ENCODE results near the gene FABP2.
"Not testable (repeated sequence)": the region's sequence is repeated elsewhere in the genome, so short reads cannot be mapped to it uniquely, and the experiment has no call there.

FABP2 gene

GRCh38 chr4:119300101-119300978 is 21.6 kb downstream of the FABP2 start:
- Histone ChIP-seq H3K4me3 (peak overlapping the region; percentile 70), H3K27me3 (ENCODE audit: low read depth) (no peaks in the 10 kb centered on the region), H3K36me3 (replicated peaks) (peaks cover 22% of the 10 kb centered on the region), H3K4me1 (peaks cover 11% of the 10 kb centered on the region), H3K9me3 (no peaks in the 10 kb centered on the region)
- DNase-seq (ENCODE audit: low spot score in 2 of 2): peak; percentile 88 to 94
- in situ Hi-C loops (cut with MboI; ENCODE audit: low sequenced_read_pairs): loop anchor here (10.0 to 25.0 kb wide), 3 partner anchors 187 to 754 kb away; no protein-coding TSS in a partner anchor

GRCh38 chr4:119299741-119300100 is 22.2 kb downstream of the FABP2 start:
- in situ Hi-C loops (cut with MboI; ENCODE audit: low sequenced_read_pairs): loop anchor here (10.0 to 25.0 kb wide), 3 partner anchors 188 to 755 kb away; no protein-coding TSS in a partner anchor
- Histone ChIP-seq H3K27me3 (ENCODE audit: low read depth) (no peaks in the 10 kb centered on the region), H3K4me1 (peaks cover 11% of the 10 kb centered on the region), H3K4me3 (peak overlapping the region; percentile 70), H3K9me3 (no peaks in the 10 kb centered on the region), H3K36me3 (replicated peaks) (peaks cover 22% of the 10 kb centered on the region)
- DNase-seq (ENCODE audit: low spot score in 2 of 2): no peak

DNA sequence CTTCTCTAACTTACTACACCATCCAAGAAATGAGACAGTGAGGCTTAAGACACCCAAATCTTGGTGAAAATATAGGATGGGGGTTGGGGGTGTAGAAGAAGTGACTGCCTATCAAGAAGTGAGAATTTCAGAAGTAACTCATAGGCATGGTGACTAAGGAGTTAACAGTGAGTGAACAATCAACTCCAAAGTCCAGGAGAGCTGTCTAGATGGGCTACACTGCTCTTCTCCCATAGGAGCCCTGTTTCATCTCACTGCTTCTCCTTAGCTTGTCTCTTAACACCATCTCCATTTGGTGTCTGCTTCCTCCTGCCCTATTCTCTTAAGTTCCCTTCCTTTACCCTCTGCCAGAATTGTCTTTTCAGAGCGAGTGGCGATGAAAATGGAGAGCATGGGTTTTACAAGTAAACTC is 22.7 kb downstream of the FABP2 start:
- in situ Hi-C loops (cut with MboI; ENCODE audit: low sequenced_read_pairs): no loop called here
- no peak for DNase-seq (ENCODE audit: low spot score in 2 of 2)
- H3K9me3 ChIP-seq: no peaks in the 10 kb centered on the region

GRCh38 chr4:119297795-119298194 is 24.1 kb downstream of the FABP2 start:
- H3K4me3 ChIP-seq: no peak overlapping the region
- DNase-seq (ENCODE audit: low spot score in 2 of 2): no peak
- peaks cover 25% of the 10 kb centered on the region for H3K36me3 ChIP-seq (replicated peaks)
- H3K4me1 ChIP-seq: peaks cover 11% of the 10 kb centered on the region
- no peaks in the 10 kb centered on the region for H3K9me3 ChIP-seq
- no peaks in the 10 kb centered on the region for H3K27me3 ChIP-seq (ENCODE audit: low read depth)
- in situ Hi-C loops (cut with MboI; ENCODE audit: low sequenced_read_pairs): no loop called here

More for the DNA sequence above, 22.7 kb downstream of the FABP2 start:
- H3K4me1 ChIP-seq: peaks cover 11% of the 10 kb centered on the region
- no peaks in the 10 kb centered on the region for H3K27me3 ChIP-seq (ENCODE audit: low read depth)
- H3K36me3 ChIP-seq (replicated peaks): peaks cover 22% of the 10 kb centered on the region
- peak overlapping the region; percentile 70 for H3K4me3 ChIP-seq

DNA sequence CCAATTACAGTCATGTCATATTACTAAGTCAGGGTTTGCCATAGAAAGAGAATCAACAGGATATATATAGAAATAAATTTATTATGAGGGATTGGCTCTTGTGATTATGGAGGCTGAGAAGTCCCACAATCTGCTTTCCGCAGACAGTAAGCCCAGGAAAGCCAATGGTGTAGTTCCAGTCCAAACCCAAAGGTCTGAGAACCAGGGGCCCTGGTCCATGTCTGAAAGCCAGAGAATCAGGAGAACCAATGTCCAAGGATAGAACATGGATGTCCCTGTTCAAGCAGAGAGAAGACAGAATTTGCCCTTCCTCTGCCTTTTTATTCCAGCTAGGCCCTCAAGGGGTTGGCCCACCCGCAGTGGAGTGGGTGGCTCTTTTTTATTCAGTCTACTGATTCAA is 25.6 kb downstream of the FABP2 start:
- peaks cover 25% of the 10 kb centered on the region for H3K36me3 ChIP-seq (replicated peaks)
- H3K27me3 ChIP-seq (ENCODE audit: low read depth): no peaks in the 10 kb centered on the region
- no peaks in the 10 kb centered on the region for H3K9me3 ChIP-seq
- in situ Hi-C loops (cut with MboI; ENCODE audit: low sequenced_read_pairs): no loop called here
- no peak for DNase-seq (ENCODE audit: low spot score in 2 of 2)
- H3K4me3 ChIP-seq: no peak overlapping the region
- peaks cover 9% of the 10 kb centered on the region for H3K4me1 ChIP-seq

DNA sequence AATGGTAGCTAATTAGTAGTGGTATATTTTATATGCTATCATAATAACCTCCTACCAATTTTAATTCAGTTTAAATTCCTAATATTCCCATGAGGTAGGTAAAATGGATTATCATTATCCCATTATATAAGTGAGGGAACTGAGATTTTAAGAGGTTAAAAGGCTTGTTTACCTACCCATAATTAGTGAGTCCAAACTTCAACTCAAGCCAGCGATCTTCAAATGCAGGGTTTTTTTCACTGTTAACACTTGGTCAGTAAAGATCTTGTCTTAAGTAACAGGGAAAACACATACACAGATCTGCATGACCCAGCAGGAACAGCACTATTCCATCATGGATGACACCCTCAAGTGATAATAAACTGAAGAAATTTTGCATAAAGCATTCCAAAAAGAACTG is 31.3 kb downstream of the FABP2 start:
- no peak overlapping the region for H3K4me3 ChIP-seq
- peaks cover 3% of the 10 kb centered on the region for H3K36me3 ChIP-seq (replicated peaks)
- H3K9me3 ChIP-seq: no peaks in the 10 kb centered on the region
- in situ Hi-C loops (cut with MboI; ENCODE audit: low sequenced_read_pairs): no loop called here
- no peaks in the 10 kb centered on the region for H3K4me1 ChIP-seq
- H3K27me3 ChIP-seq (ENCODE audit: low read depth): no peaks in the 10 kb centered on the region
- DNase-seq (ENCODE audit: low spot score in 2 of 2): no peak

GRCh38 chr4:119289313-119289712 is 32.6 kb downstream of the FABP2 start:
- Histone ChIP-seq H3K27me3 (ENCODE audit: low read depth) (no peaks in the 10 kb centered on the region), H3K4me1 (no peaks in the 10 kb centered on the region), H3K36me3 (replicated peaks) (0 out of 2 replicates have a peak, but pooled peaks cover 2% of the 10 kb centered on the region), H3K4me3 (no peak overlapping the region), H3K9me3 (no peaks in the 10 kb centered on the region)
- in situ Hi-C loops (cut with MboI; ENCODE audit: low sequenced_read_pairs): no loop called here
- DNase-seq (ENCODE audit: low spot score in 2 of 2): no peak

DNA sequence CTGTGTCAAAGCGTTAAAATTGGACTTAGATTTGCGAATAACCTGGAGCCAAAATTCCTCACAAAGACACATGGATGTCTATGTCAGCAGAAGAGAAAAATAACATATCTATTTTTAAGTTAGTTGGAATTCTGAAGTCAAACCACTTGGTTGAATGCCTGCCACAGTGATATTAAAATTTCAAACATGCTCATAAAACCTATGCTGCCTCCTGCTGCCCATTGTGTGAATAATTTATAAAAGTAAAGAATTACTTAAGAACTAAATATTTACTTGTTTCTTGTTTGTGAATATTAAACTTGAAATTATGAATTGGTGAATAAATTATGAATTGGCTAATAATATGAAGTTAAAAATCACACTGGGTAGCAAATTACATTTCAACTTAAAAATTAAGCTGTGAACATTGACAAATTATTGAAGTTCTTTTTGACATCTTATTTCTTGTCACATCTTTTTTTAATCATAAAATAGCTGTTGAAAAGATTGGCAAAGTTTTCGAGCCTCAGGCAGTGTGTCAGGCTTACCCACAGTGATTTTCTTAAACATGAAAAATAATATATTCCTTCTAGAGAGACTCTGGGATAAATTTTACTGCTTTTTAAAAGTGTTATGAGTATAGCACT is 35.4 kb downstream of the FABP2 start:
- no peaks in the 10 kb centered on the region for H3K27me3 ChIP-seq (ENCODE audit: low read depth)
- peak; percentile 23 to 51 for DNase-seq (ENCODE audit: low spot score in 2 of 2)
- in situ Hi-C loops (cut with MboI; ENCODE audit: low sequenced_read_pairs): no loop called here

DNA sequence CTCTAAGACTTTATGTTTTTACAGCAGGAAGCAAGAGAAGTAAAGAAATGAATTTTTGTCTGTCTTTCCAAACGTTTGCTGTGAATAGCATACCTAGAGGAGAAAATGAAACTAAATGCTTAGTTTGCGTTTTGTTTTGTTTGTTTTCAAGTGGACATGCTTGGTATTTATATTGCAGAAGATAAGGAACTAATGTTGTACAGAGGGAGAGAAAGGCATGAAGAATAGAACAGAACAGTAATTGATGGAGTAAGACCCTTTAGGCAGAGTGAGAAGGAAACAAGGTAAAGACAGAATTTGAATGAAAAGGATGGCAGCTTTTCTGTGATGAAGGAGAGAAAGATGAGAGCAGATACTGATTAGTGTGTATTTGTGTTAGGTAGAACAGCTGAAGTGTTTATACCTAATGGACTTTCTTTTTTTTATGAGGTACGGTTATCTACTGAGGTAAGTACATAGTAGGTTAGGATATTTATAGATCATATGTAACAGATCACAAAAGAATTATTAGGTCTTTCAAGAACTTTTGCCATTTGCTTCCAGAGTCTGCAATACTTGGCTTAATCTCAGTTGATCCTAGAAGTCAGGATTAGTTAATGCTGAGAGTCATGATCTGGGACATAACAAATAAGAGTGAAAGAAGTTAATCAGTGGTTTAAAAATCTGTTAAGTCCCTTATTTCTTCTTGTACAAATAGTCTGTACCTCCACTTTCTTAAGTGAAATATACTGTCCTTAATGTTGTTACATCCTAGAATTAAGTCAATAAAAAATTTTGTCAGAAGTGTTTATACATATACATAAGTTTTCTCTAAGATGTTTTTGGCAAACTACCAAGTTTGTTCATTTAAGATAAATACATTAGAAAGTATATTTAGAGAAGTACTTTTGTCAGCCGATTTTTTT is 36.8 kb downstream of the FABP2 start:
- no peak for DNase-seq (ENCODE audit: low spot score in 2 of 2)

More for the DNA sequence above, 35.4 kb downstream of the FABP2 start:
- H3K4me3 ChIP-seq: no peak overlapping the region
- no peaks in the 10 kb centered on the region for H3K4me1 ChIP-seq
- no peaks in the 10 kb centered on the region for H3K9me3 ChIP-seq
- no peaks in the 10 kb centered on the region for H3K36me3 ChIP-seq (replicated peaks)

DNA sequence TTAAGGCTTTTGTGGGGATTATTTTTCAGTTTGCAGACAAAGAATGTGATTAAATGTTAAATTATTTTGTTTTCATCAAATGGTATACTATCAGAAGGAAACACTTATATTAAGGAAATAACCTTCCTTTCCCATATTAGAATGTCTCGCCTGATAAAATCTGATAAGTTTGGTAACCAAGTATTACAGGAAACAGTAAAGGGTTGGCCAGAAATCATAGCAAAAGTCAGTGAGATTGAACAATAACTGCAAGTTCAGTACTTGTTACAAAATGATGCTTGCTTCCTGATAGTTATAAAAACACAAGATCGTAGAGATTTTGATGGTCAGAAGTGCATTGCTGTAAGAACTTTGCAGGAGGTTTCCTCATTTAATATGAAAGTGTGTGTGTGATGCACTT is 40.5 kb downstream of the FABP2 start:
- Histone ChIP-seq H3K4me1 (no peaks in the 10 kb centered on the region), H3K9me3 (no peaks in the 10 kb centered on the region), H3K4me3 (no peak overlapping the region), H3K36me3 (replicated peaks) (no peaks in the 10 kb centered on the region), H3K27me3 (ENCODE audit: low read depth) (no peaks in the 10 kb centered on the region)
- no peak for DNase-seq (ENCODE audit: low spot score in 2 of 2)
- in situ Hi-C loops (cut with MboI; ENCODE audit: low sequenced_read_pairs): no loop called here

More for the DNA sequence above, 36.8 kb downstream of the FABP2 start:
- H3K4me1 ChIP-seq: no peaks in the 10 kb centered on the region
- H3K36me3 ChIP-seq (replicated peaks): no peaks in the 10 kb centered on the region
- no peaks in the 10 kb centered on the region for H3K9me3 ChIP-seq
- no peaks in the 10 kb centered on the region for H3K27me3 ChIP-seq (ENCODE audit: low read depth)
- H3K4me3 ChIP-seq: no peak overlapping the region
- in situ Hi-C loops (cut with MboI; ENCODE audit: low sequenced_read_pairs): no loop called here

GRCh38 chr4:119279945-119280344 is 42.0 kb downstream of the FABP2 start:
- DNase-seq (ENCODE audit: low spot score in 2 of 2); H3K4me3 ChIP-seq; H3K27me3 ChIP-seq (ENCODE audit: low read depth); in situ Hi-C loops (cut with MboI; ENCODE audit: low sequenced_read_pairs); H3K4me1 ChIP-seq; H3K36me3 ChIP-seq (replicated peaks); H3K9me3 ChIP-seq: not testable (repeated sequence)

DNA sequence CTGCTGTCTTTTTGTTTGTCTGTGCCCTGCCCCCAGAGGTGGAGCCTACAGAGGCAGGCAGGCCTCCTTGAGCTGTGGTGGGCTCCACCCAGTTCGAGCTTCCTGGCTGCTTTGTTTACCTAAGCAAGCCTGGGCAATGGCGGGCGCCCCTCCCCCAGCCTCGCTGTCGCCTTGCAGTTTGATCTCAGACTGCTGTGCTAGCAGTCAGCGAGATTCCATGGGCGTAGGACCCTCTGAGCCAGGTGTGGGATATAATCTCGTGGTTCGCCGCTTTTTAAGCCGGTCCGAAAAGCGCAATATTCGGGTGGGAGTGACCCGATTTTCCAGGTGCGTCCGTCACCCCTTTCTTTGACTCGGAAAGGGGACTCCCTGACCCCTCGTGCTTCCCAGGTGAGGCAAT is 42.4 kb downstream of the FABP2 start:
- H3K4me3 ChIP-seq; H3K4me1 ChIP-seq; H3K27me3 ChIP-seq (ENCODE audit: low read depth); DNase-seq (ENCODE audit: low spot score in 2 of 2); in situ Hi-C loops (cut with MboI; ENCODE audit: low sequenced_read_pairs); H3K36me3 ChIP-seq (replicated peaks); H3K9me3 ChIP-seq: not testable (repeated sequence)

- no peak for DNase-seq (ENCODE audit: low spot score in 2 of 2)
- Histone ChIP-seq H3K36me3 (replicated peaks) (peaks cover 7% of the 10 kb centered on the region; the same call in 1 of the 2 replicates), H3K9me3 (no peaks in the 10 kb centered on the region), H3K4me3 (no peak overlapping the region), H3K4me1 (no peaks in the 10 kb centered on the region), H3K27me3 (ENCODE audit: low read depth) (no peaks in the 10 kb centered on the region)
- in situ Hi-C loops (cut with MboI; ENCODE audit: low sequenced_read_pairs): no loop called here
These were observed 50.4 kb downstream of the FABP2 start for GRCh38 chr4:119271361-119272085.

Data from HAP-1 (cell line).